Dendritic cell treated with granulocyte-macrophage colony-stimulating factor and Interleukin-4, amounts not matched to agents 40 ng/mL and 50 ng/mL, for 4 days (primary cell): ENCODE measurements around the gene SPATC1L.
A peak's percentile ranks its signal among the peaks of the same experiment; 100 is the strongest.
"Not testable (repeated sequence)": the region's sequence is repeated elsewhere in the genome, so short reads cannot be mapped to it uniquely, and the experiment has no call there.

Source experiments
- H3K27ac Mint-ChIP-seq: one replicate; pipeline ENCODE4 v1.8.0; 2022; ENCODE audit warnings: mild to moderate bottlenecking, mixed read lengths
- H3K27me3 Mint-ChIP-seq: one replicate; pipeline ENCODE4 v1.8.0; 2022; ENCODE audit warnings: mild to moderate bottlenecking, mixed read lengths
- H3K36me3 Mint-ChIP-seq: one replicate; pipeline ENCODE4 v1.8.0; 2022; ENCODE audit warnings: low read depth, mixed read lengths
- H3K4me1 Mint-ChIP-seq: one replicate; pipeline ENCODE4 v1.8.0; 2022; ENCODE audit warnings: low read depth, mixed read lengths
- H3K4me3 Mint-ChIP-seq: one replicate; pipeline ENCODE4 v1.8.0; 2022; ENCODE audit warnings: mild to moderate bottlenecking, moderate library complexity, mixed read lengths
- H3K9me3 Mint-ChIP-seq: one replicate; pipeline ENCODE4 v1.8.0; 2022; ENCODE audit warnings: mixed read lengths
- intact Hi-C: fragments of 100-400 bp; cut with micrococcal nuclease; formaldehyde crosslinking; loops from one replicate; pipeline ENCODE4 v1.15.0; 2022

Gene SPATC1L

DNA sequence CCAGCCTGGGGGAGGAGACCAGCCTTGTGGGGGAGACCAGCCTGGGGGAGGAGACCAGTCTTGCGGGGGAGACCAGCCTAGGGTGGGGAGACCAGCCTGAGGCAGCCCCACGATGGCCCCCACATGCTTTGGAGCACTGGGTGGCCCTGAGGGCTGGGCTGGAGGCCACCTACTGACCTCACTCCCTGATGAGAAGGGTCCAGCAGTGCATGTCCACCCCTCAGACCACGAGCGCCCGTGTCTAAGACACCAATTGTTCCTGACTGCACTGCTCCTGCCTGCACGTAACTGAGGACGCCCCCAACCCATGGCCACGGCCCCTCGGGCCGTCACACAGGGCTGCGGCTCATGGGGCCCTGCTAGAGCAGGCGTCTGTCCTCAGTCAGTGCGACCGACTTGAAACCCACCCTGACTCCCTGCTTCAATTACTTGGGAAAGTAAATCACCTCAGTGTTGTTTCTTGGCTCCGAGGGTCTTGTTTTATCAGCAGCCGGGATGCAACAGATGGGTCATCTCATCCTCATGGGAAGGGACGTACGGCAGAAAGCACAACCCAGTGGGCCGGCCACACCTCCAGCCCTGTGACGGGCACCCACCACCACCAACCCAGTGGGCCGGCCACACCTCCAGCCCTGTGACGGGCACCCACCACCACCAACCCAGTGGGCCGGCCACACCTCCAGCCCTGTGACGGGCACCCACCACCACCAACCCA, at the start of gene SPATC1L:
Gene SPATC1L, minus strand, starts transcription at position 550 of the 715 bp plus-strand sequence. CDS start 1,643 bp downstream, outside the sequence.
- intact Hi-C loops: loop anchor here (2.0 kb wide), 1 partner anchor 45 kb away; the partner anchor contains the start of gene LSS
- H3K4me1 Mint-ChIP-seq: peaks cover 30% of the 10 kb centered on the region
- H3K9me3 Mint-ChIP-seq: no peaks in the 10 kb centered on the region
- peak within 1 kb of the TSS; percentile 91 for H3K4me3 Mint-ChIP-seq
- H3K27ac Mint-ChIP-seq: peak within 1 kb of the TSS; percentile 79
- no peaks in the 10 kb centered on the region for H3K27me3 Mint-ChIP-seq
- peaks cover under 1% of the 10 kb centered on the region for H3K36me3 Mint-ChIP-seq

- intact Hi-C loops: loop anchor here (2.0 kb wide), 2 partner anchors 45 to 95 kb away; partner anchors contain the start of genes PCNT and SPATC1L
- Mint-ChIP-seq H3K4me1 (peaks cover 52% of the 10 kb centered on the region), H3K36me3 (peaks cover 60% of the 10 kb centered on the region), H3K27me3 (peaks cover 2% of the 10 kb centered on the region), H3K4me3 (peak overlapping the region; percentile 85), H3K9me3 (no peaks in the 10 kb centered on the region), H3K27ac (peak overlapping the region; percentile 83)
These were observed 45.6 kb upstream of the SPATC1L start for GRCh38 chr21:46229923-46230260.

- Mint-ChIP-seq H3K27me3 (peaks cover 2% of the 10 kb centered on the region), H3K4me3 (peak overlapping the region; percentile 85), H3K9me3 (no peaks in the 10 kb centered on the region), H3K4me1 (peaks cover 52% of the 10 kb centered on the region), H3K36me3 (peaks cover 57% of the 10 kb centered on the region), H3K27ac (peak overlapping the region; percentile 83)
- intact Hi-C loops: loop anchor here (2.0 kb wide), 2 partner anchors 45 to 95 kb away; partner anchors contain the start of genes PCNT and SPATC1L
These were observed 45.1 kb upstream of the SPATC1L start for GRCh38 chr21:46229133-46229922.

DNA sequence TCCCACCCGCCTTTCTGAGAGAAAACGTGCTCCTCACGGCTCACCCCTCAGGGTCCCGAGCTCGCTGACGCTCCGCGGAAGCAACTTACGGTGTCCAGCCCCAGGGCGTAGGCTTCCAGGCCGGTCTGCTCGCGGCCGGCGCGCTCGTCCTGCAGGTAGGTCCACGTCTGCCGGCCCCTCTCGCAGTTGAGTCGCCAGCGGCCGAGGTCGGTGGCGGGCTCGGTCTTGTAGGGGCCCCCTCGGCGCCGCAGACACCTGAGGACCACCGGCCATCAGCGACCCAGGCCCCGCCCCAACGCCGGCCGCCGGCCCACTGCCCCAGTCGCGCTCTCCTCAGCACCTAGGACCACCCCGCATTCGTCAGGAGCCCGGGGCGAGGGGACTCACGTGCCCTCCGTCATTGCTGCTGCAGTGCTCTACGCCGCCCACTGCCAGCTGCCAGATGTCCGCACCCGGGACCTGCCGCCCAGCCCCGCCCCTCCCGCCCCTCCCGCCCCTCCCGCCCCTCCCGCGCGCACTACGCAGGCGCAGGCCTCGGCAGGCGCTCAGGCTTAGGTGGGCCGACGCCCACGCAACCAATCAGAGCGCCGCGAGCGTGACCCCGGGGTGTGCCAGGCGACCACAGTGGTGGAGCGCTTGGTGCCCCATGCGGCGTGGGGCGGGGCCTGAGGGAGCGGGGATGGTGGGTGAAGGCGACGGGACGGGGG, 44.2 kb upstream of the SPATC1L start, which contains the start of gene LSS:
Gene LSS, minus strand, starts transcription at position 430 of the 707 bp plus-strand sequence. Its CDS starts 29 bp downstream, at position 401.
- H3K4me3 Mint-ChIP-seq: peak within 1 kb of the TSS; percentile 85
- peaks cover 52% of the 10 kb centered on the region for H3K4me1 Mint-ChIP-seq
- intact Hi-C loops: loop anchor here (1.0 to 2.0 kb wide), 3 partner anchors 44 to 96 kb away; partner anchors contain the start of genes PCNT, SPATC1L and YBEY
- peaks cover 53% of the 10 kb centered on the region for H3K36me3 Mint-ChIP-seq
- peak within 1 kb of the TSS; percentile 83 for H3K27ac Mint-ChIP-seq
- H3K27me3 Mint-ChIP-seq: peaks cover 2% of the 10 kb centered on the region
- no peaks in the 10 kb centered on the region for H3K9me3 Mint-ChIP-seq

GRCh38 chr21:46227811-46228344, 43.6 kb upstream of the SPATC1L start:
- Mint-ChIP-seq H3K4me3 (peak overlapping the region; percentile 78), H3K27ac (peak overlapping the region; percentile 83), H3K36me3 (peaks cover 52% of the 10 kb centered on the region), H3K4me1 (peaks cover 52% of the 10 kb centered on the region), H3K9me3 (no peaks in the 10 kb centered on the region), H3K27me3 (peaks cover 2% of the 10 kb centered on the region)
- intact Hi-C loops: loop anchor here (1.0 to 2.0 kb wide), 3 partner anchors 43 to 97 kb away; partner anchors contain the start of genes PCNT, SPATC1L and YBEY

DNA sequence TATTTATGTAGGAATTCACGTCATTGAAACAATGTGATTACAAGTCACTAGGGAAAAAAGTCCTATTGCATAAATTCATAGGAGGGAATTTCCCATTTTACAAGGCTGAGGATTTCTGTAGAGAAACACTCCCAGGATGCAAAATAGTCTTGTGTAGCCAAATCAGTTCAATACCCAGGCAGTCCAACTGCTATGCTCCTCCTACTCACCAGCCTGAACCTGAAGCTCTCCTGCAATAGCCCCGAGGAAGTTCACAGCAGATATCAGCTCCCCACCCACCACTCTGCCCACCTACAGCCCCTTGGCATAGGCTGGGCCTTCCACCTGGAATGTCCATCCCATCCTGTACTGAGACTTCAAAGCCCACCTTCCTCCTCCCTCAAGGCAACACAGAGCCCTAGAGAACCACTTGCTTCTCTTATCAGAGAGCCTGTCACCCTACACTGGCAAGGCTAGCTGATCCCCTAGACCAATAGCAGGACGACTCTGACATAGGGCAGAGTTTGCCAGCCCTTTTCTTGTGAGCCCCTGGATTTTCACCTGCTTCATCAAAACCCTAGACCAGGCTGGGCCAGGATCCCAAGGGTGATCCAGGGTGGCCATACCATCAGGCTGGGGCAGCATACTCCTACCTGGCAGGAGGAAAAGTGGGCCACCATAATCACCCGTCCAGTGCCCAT, 42.8 kb upstream of the SPATC1L start:
- peak overlapping the region; percentile 78 for H3K4me3 Mint-ChIP-seq
- H3K36me3 Mint-ChIP-seq: peaks cover 53% of the 10 kb centered on the region
- peaks cover 2% of the 10 kb centered on the region for H3K27me3 Mint-ChIP-seq
- H3K27ac Mint-ChIP-seq: peak overlapping the region; percentile 83
- no peaks in the 10 kb centered on the region for H3K9me3 Mint-ChIP-seq
- peaks cover 52% of the 10 kb centered on the region for H3K4me1 Mint-ChIP-seq
- intact Hi-C loops: no loop called here

GRCh38 chr21:46226146-46226545, 41.9 kb upstream of the SPATC1L start:
- H3K4me1 Mint-ChIP-seq: peaks cover 45% of the 10 kb centered on the region
- peak overlapping the region; percentile 83 for H3K27ac Mint-ChIP-seq
- H3K4me3 Mint-ChIP-seq: no peak overlapping the region
- H3K27me3 Mint-ChIP-seq: peaks cover 2% of the 10 kb centered on the region
- peaks cover 54% of the 10 kb centered on the region for H3K36me3 Mint-ChIP-seq
- H3K9me3 Mint-ChIP-seq: no peaks in the 10 kb centered on the region
- intact Hi-C loops: no loop called here

DNA sequence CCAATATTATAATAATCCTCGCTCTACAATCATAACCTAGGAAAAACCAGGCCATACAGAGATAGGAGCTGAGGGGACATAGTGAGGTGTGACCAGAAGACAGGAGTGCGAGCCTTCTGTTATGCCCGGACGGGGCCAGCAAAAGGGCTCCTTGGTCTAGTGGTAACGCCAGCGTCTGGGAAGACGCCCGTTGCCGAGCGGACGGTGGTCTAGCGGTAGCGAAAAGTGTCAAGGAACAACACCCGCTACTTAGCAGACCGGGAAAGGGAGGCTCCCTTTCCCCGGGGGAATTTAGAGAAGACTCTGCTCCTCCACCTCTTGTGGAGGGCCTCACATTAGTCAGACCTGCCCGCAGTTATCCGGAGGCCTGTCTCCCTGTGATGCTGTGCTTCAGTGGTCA, 39.4 kb upstream of the SPATC1L start:
- H3K27me3 Mint-ChIP-seq, H3K27ac Mint-ChIP-seq, H3K4me3 Mint-ChIP-seq, intact Hi-C loops, H3K9me3 Mint-ChIP-seq: not testable (repeated sequence)
- Mint-ChIP-seq H3K36me3 (peaks cover 68% of the 10 kb centered on the region), H3K4me1 (peaks cover 27% of the 10 kb centered on the region)

- Mint-ChIP-seq H3K36me3 (peaks cover 65% of the 10 kb centered on the region), H3K9me3 (no peaks in the 10 kb centered on the region), H3K4me3 (no peak overlapping the region), H3K27me3 (no peaks in the 10 kb centered on the region), H3K27ac (no peak overlapping the region), H3K4me1 (peaks cover 27% of the 10 kb centered on the region)
- intact Hi-C loops: no loop called here
These were observed 39.0 kb upstream of the SPATC1L start for GRCh38 chr21:46223217-46223616.

GRCh38 chr21:46222436-46223116, 38.3 kb upstream of the SPATC1L start:
- Mint-ChIP-seq H3K9me3 (no peaks in the 10 kb centered on the region), H3K27ac (no peak overlapping the region), H3K36me3 (peaks cover 70% of the 10 kb centered on the region), H3K27me3 (no peaks in the 10 kb centered on the region), H3K4me3 (no peak overlapping the region), H3K4me1 (peaks cover 23% of the 10 kb centered on the region)
- intact Hi-C loops: no loop called here

- H3K27ac Mint-ChIP-seq: no peak overlapping the region
- H3K4me1 Mint-ChIP-seq: peaks cover 16% of the 10 kb centered on the region
- intact Hi-C loops: no loop called here
- H3K27me3 Mint-ChIP-seq: no peaks in the 10 kb centered on the region
- no peaks in the 10 kb centered on the region for H3K9me3 Mint-ChIP-seq
- H3K4me3 Mint-ChIP-seq: no peak overlapping the region
- peaks cover 73% of the 10 kb centered on the region for H3K36me3 Mint-ChIP-seq
These were observed 37.6 kb upstream of the SPATC1L start for GRCh38 chr21:46221664-46222435.

DNA sequence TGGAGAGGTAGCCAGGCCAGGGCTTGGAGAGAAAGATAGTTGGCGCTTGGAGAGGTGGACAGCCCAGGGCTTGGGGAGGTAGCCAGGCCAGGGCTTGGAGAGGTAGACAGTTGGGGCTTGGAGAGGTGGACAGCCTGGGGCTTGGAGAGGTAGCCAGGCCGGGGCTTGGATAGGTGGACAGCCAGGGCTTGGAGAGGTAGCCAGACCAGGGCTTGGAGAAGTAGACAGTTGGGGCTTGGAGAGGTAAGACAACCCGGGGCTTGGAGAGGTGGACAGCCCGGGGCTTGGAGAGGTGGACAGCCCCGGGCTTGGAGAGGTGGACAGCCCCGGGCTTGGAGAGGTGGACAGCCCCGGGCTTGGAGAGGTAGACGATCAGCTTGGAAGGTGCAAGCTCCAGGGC, 36.6 kb upstream of the SPATC1L start:
- H3K9me3 Mint-ChIP-seq: no peaks in the 10 kb centered on the region
- H3K4me3 Mint-ChIP-seq: no peak overlapping the region
- H3K36me3 Mint-ChIP-seq: peaks cover 78% of the 10 kb centered on the region
- intact Hi-C loops: no loop called here
- peaks cover 5% of the 10 kb centered on the region for H3K4me1 Mint-ChIP-seq
- H3K27ac Mint-ChIP-seq: no peak overlapping the region
- H3K27me3 Mint-ChIP-seq: no peaks in the 10 kb centered on the region
